ENCODE results near the gene ARHGAP22. TPM values are rescaled to one million over a fixed set of nuclear protein-coding genes. Genes with fewer than 3 reads are reported as not detected.

Gene ARHGAP22
- total RNA-seq, 4 donors from 2014 or later = 3.2 to 24.0 (median 9.9) TPM

DNA sequence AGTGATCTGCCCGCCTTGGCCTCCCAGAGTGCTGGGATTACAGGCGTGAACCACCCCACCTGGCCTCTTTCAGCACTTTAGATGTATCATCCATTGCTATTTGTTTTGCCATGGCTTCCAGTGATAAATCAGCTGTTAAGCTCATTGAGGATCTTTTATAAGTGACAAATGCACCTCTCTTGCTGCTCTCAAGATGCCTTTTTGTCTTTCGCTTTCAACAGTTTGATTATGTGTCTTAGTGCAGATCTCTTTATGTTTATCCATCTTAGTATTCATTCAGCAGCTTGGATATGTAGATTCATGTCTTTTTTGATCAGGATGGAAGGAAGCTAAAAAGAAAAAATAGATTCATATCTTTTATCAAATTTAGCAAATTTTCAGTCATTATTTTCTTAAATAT is 192.8 kb downstream of the ARHGAP22 start:
- no peak for TF ChIP-seq CTCF (IDR thresholded peaks at IDR 0.05)
- DNase-seq (ENCODE audit: low spot score) (no peak), ATAC-seq (ENCODE audit: low FRiP score) (no peak)

DNA sequence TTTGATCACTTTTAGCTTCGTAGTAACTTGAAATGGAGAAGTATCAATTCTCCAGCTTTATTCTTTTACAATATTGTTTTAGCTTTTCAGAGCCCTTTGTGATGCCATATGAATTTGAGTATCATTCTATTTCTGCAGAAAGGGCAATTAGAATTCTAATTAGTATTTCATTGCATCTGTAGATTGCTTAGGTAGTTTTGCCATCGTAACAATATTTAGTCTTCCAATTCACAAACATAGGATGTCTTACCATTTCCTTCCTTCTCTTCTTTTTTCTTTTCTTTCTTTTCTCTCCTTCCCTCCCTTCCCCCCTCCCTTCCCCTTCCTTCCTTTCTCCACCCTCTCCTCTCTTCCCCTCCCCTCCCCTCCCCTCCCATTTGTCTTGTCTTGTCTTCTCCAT is 193.4 kb downstream of the ARHGAP22 start:
- no peak for TF ChIP-seq CTCF (IDR thresholded peaks at IDR 0.05)
- no peak for ATAC-seq (ENCODE audit: low FRiP score)
- DNase-seq (ENCODE audit: low spot score) = no peak

DNA sequence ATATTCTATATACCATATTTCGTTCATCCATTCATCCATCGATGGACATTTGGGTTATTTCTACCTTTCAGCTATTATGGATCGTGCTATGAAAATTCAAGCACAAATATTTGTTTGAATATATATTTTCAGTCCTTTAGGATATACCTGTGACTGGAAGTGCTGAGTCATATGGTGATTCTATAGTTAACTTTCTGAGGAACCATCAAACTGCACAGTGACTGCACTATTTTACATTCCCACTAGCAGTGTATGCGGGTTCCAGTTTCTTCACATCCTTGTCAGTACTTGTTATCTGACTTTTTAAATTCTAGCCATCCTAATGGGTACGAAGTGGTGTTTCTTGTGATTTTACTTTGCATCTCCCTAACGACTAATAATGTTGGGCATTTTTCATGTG is 194.4 kb downstream of the ARHGAP22 start:
- ATAC-seq (ENCODE audit: low FRiP score) (no peak), DNase-seq (ENCODE audit: low spot score) (no peak)
- no peak for TF ChIP-seq CTCF (IDR thresholded peaks at IDR 0.05)

DNA sequence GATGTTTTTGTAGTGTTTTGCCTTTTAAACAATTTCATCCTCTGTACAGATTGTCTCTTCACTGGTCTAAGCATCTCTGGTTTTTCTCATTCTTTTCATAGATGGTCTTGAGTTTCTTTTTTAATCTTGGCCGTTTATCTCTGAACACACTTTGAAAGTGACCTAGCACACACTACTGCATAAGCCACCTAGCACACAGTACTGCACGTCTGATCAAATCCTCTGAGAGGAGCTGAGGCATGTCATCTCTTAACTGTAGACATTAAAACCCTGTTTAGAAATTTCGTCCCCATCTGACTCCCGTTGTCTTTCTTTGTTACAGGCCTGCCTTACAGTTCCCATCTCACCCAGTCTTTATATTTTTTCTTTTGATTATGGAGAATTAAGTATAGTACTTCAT is 198.2 kb downstream of the ARHGAP22 start:
- TF ChIP-seq CTCF (IDR thresholded peaks at IDR 0.05) = no peak
- ATAC-seq (ENCODE audit: low FRiP score) (no peak), DNase-seq (ENCODE audit: low spot score) (no peak)

- DNase-seq (ENCODE audit: low spot score) = no peak
- ATAC-seq (ENCODE audit: low FRiP score) = no peak
- no peak for TF ChIP-seq CTCF (IDR thresholded peaks at IDR 0.05)
Observed at GRCh38 chr10:48406204-48406603, 198.7 kb downstream of the ARHGAP22 start.

DNA sequence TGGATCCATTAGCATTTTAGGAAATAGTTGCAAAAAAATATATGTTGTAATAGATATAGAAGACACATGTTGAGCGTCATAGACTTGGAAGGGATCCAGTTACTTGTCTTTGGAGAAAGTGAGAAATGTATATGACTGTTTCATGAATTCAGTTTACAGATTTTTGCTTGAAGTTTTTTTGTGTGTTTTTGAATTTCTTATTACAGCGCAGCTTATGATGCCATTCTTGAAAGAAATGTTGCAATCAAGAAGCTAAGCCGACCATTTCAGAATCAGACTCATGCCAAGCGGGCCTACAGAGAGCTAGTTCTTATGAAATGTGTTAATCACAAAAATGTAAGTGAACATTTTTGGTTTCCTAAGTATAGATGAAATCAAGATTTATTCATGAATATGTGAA is 200.2 kb downstream of the ARHGAP22 start:
- no peak for ATAC-seq (ENCODE audit: low FRiP score)
- DNase-seq (ENCODE audit: low spot score) = no peak
- no peak for TF ChIP-seq CTCF (IDR thresholded peaks at IDR 0.05)

- no peak for TF ChIP-seq CTCF (IDR thresholded peaks at IDR 0.05)
- ATAC-seq (ENCODE audit: low FRiP score) = no peak
- no peak for DNase-seq (ENCODE audit: low spot score)
Observed at GRCh38 chr10:48400850-48401220, 204.0 kb downstream of the ARHGAP22 start.

Data from omental fat pad (tissue), 4 donors.